ENCODE measurements around the gene SEC23A.

DNA sequence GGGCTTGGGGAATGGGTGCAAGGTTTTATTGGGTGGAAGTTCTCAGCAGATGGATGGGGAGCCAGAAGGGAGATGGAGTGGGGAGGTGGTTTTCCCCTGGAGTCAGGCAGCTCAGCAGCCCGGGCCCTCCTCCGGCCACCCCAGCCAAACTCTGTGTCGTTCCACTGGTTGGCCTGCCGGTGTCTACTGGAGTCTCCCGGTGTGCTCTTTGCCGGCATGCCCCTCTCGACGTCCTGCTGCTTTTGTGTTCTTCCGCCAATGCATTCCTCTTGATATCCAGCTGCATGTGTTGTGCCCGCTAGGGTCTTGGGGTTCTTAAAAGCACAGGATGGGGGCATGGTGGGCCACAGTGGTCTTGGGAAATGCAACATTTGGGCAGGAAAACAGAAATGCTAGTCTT, 72.8 kb downstream of the SEC23A start:
- TF ChIP-seq POLR2AphosphoS5 (IDR thresholded peaks at IDR 0.05; ENCODE audit: insufficient read depth, low read depth, low read length) = no peak
- TF ChIP-seq CTCF (IDR thresholded peaks at IDR 0.05; ENCODE audit: extremely low read depth in 1 of 2, insufficient read depth in 1 of 2, low read depth in 1 of 2, low read length in 2 of 2) = no peak
- TF ChIP-seq EZH2 (IDR thresholded peaks at IDR 0.05; ENCODE audit: borderline replicate concordance, low read depth, low read length, severe bottlenecking) = no peak
- TF ChIP-seq MAX (IDR thresholded peaks at IDR 0.05; ENCODE audit: insufficient read depth, insufficient read length) = no peak
